Cardiac atrium fibroblast (primary cell): ENCODE results near the gene CCDC181. TPM values are rescaled to one million over a fixed set of nuclear protein-coding genes. Genes with fewer than 3 reads are reported as not detected.

Source experiments
- total RNA-seq: library from RNA; depleted of rRNA; stranded (reverse); fragments of >200 nt; gene quantifications from 2 replicates; pipeline ENCODE4 v1.2.3, GENCODE V29; 2015

Gene CCDC181
- not detected in 2 replicates for total RNA-seq

DNA sequence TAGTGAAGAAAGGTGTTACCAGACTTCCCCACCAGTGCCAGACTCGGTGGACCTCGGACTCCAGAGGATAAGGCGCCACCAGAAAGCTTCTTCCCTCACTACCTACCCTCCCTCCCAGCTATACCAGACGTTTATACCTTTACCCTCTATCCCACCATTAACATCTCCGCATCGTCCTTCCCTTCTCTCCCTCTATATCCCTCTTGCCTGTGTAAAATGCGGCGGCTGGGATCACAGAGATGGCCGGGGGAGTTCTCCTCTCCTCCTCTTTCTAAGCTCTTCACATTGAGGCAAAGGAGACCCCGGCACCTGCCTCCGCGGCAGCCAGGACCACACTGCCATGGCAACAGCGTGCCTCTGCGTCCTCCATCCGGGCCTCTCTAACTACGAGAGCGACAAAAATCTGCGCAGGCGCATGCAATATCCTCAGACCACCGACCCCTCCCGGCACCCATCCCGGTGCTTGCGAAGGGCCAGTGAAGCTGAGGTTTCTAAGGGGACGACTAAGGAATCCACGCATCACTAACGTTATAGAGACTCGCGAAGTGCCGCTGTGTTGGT is at the start of gene CCDC181:
Gene CCDC181 (minus strand): TSS at position 394 of the 561 bp plus-strand sequence. CDS start 2,547 bp downstream, outside the sequence.

DNA sequence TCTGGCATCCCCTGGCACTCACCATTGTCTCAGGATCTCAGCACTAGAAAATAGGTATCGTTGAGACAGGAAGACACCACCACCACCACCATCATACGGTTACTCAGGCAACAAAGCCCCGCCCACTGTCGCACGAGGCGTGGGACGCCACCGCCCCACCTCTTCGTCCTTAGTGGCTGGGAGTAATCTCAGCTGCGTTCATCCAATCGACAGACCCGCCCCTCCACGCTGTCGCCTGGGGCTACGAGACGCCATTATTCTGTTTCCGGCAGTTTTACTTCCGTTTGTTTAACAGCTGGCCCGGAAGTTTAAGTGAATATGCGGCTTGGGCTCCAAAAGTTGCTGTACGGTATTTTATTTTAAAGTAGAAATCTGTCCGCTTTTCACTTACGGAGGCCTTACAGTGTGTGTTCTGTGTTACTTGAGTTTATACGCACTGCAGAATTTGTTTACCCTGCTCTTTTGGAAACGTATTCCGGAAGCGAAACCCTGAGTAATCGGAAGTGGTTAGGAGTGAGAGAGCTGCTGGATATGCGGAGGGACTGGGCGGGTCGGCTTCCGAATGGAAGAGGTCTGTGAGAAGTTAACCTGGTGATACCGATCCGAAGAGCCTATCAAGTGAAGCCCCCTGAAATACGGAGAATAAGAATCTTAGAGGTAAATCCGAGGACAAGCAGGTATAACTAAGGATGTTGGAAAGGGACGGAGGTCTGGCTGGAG is 59.4 kb downstream of the CCDC181 start, which contains the start of the genes BLZF1 and NME7:
Gene BLZF1 (plus strand): TSS at position 510 of the 720 bp plus-strand sequence. CDS start 1,328 bp downstream, outside the sequence.
Gene NME7 (minus strand): TSS at position 112 of the 720 bp plus-strand sequence. CDS start 87 bp downstream, at position 25.

Other genes with a start within 250 kb of the CCDC181 start
- gene NME7, start 59.7 kb downstream of the CCDC181 start, total RNA-seq = 10.9 and 18.2 TPM in 2 replicates
- 26.0 and 29.8 TPM in 2 replicates for gene BLZF1, start 59.3 kb downstream of the CCDC181 start, total RNA-seq
- 13.1 and 13.7 TPM in 2 replicates for gene SLC19A2, start 58.5 kb upstream of the CCDC181 start, total RNA-seq
- not detected in 2 replicates for gene F5, start 159.0 kb upstream of the CCDC181 start, total RNA-seq
- 0.54 TPM in 1 of 2 replicates, not detected in the other for gene SELP, start 202.7 kb upstream of the CCDC181 start, total RNA-seq